CD4-positive, alpha-beta T cell (primary cell): ENCODE measurements around the gene DENND1A. TPM values are rescaled to one million over a fixed set of nuclear protein-coding genes. Genes with fewer than 3 reads are reported as not detected.
A peak's percentile ranks its signal among the peaks of the same experiment; 100 is the strongest.
"Not testable (repeated sequence)": the region's sequence is repeated elsewhere in the genome, so short reads cannot be mapped to it uniquely, and the experiment has no call there.

Experiments
- ATAC-seq: fragments of 200-7000 bp; cut with Tn5 transposase; one replicate; pipeline ENCODE4 v1.10.0; 2022; ENCODE audit warnings: mild to moderate bottlenecking; ENCODE audit not compliant: poor library complexity
- CTCF ChIA-PET: fragments of 350-600 bp; sonication (Branson Sonifier 250); formaldehyde crosslinking; loops from one replicate; lab custom pipeline; 2021; ENCODE audit warnings: antibody characterized with exemption, inconsistent platforms; lab: Charles Lee
- POLR2A ChIA-PET: fragments of 350-600 bp; sonication (Branson Sonifier 250); formaldehyde crosslinking; loops from one replicate; lab custom pipeline; 2021; ENCODE audit warnings: antibody characterized with exemption, inconsistent platforms; lab: Charles Lee
- DNase-seq, 14 experiments: peaks; one replicate each; pipeline ENCODE4 v3.0.0-alpha.2; 2013 to 2020; ENCODE audit warnings: mixed read lengths in 2 of 14
- H3K27ac ChIP-seq, 2 donors: one replicate each; pipeline versions ENCODE4 v1.5.1 to v1.7.0; 2013; ENCODE audit warnings: low read length in 2 of 2, low read depth in 1 of 2, mild to moderate bottlenecking in 1 of 2
- H3K27me3 ChIP-seq, 2 experiments: 1 replicate in 1 of 2; 2 replicates in 1 of 2; pipeline versions ENCODE4 v1.6.1 to v1.7.0; 2013; ENCODE audit warnings: low read length in 2 of 2, control low read depth in 1 of 2, mild to moderate bottlenecking in 1 of 2, moderate library complexity in 1 of 2; ENCODE audit not compliant: insufficient read depth in 2 of 2, control insufficient read depth in 1 of 2
- H3K36me3 ChIP-seq: one replicate; pipeline ENCODE4 v1.6.1; 2013; ENCODE audit warnings: low read length, control low read depth; ENCODE audit not compliant: insufficient read depth
- H3K4me1 ChIP-seq: one replicate; pipeline ENCODE4 v1.6.1; 2013; ENCODE audit warnings: low read length, control low read depth; ENCODE audit not compliant: insufficient read depth
- H3K4me3 ChIP-seq: one replicate; pipeline ENCODE4 v1.5.1; 2013; ENCODE audit warnings: mild to moderate bottlenecking, low read length, moderate library complexity
- H3K9me3 ChIP-seq, 2 experiments: 1 replicate in 1 of 2; 2 replicates in 1 of 2; pipeline versions ENCODE4 v1.6.1 to v1.7.0; 2013; ENCODE audit warnings: low read length in 2 of 2, mild to moderate bottlenecking in 2 of 2, control low read depth in 1 of 2, moderate library complexity in 1 of 2; ENCODE audit not compliant: control insufficient read depth in 1 of 2, insufficient read depth in 1 of 2
- H3K27ac Mint-ChIP-seq: one replicate; pipeline ENCODE4 v1.8.0; 2020; ENCODE audit warnings: mixed read lengths
- H3K27me3 Mint-ChIP-seq: one replicate; pipeline ENCODE4 v1.8.0; 2021; ENCODE audit warnings: mixed read lengths
- H3K36me3 Mint-ChIP-seq: one replicate; pipeline ENCODE4 v1.8.0; 2021; ENCODE audit warnings: low read depth, mixed read lengths
- H3K4me1 Mint-ChIP-seq: one replicate; pipeline ENCODE4 v1.8.0; 2021; ENCODE audit warnings: low read depth, mixed read lengths
- H3K4me3 Mint-ChIP-seq: one replicate; pipeline ENCODE4 v1.8.0; 2020; ENCODE audit warnings: mild to moderate bottlenecking, mixed read lengths
- H3K9me3 Mint-ChIP-seq: one replicate; pipeline ENCODE4 v1.8.0; 2020; ENCODE audit warnings: mixed read lengths
- CTCF ChIP-seq: fragments of 200-600 bp; IDR thresholded peaks from one replicate; pipeline ENCODE4 v1.8.0; 2022; ENCODE audit warnings: antibody characterized with exemption, mild to moderate bottlenecking
- intact Hi-C, 2 experiments: fragments of 100-400 bp; cut with DNase I in 1 of 2; cut with micrococcal nuclease in 1 of 2; formaldehyde crosslinking; loops; one replicate each; pipeline versions ENCODE4 v1.15.1 to v1.9.0; 2023 to 2025; cut with DNase I, micrococcal nuclease
- polyA plus RNA-seq, 2 donors: library from polyadenylated mRNA; unstranded; fragments of 120-200 nt; gene quantifications; one replicate each; pipeline ENCODE4 v1.2.1, GENCODE V29; 2013
- total RNA-seq, 174 experiments: library from RNA in 2 of 174; stranded (reverse) in 2 of 174; gene quantifications; one replicate each; pipeline ENCODE4 v1.2.3 and lab custom pipeline; 2021 to 2026

The DENND1A gene
- total RNA-seq (10 to 100 TPM; 20.0 to 20.6 TPM), total RNA-seq (lab: John Stamatoyannopoulos, UW) (5.8 to 31.3 (median 17.5) reads per million in 172 experiments)
- polyA plus RNA-seq (2013, experiment 1 of 2), result 9.5 TPM
- 12.2 TPM for polyA plus RNA-seq (2013, experiment 2 of 2)

- TF ChIP-seq CTCF, result no peak
- H3K4me1 Mint-ChIP-seq, result peaks cover 36% of the 10 kb centered on the region
- intact Hi-C loops, result loop anchor here (5.0 to 10.0 kb wide), 3 partner anchors 65 to 1835 kb away; partner anchors contain the start of genes STRBP (in 1 of the 2) and TTLL11 (in 1 of the 2)
- Histone ChIP-seq H3K4me1 (peaks cover 21% of the 10 kb centered on the region), H3K4me3 (peak within 1 kb of the TSS; percentile 77), H3K36me3 (no peaks in the 10 kb centered on the region), H3K9me3 (no peaks in the 10 kb centered on the region), H3K27ac (peak within 1 kb of the TSS in 1 of 2 donors; percentile 34), H3K27me3 (no peaks in the 10 kb centered on the region)
- ChIA-PET POLR2A (no interaction called here), CTCF (no interaction called here)
- H3K9me3 Mint-ChIP-seq, result no peaks in the 10 kb centered on the region
- no peaks in the 10 kb centered on the region for H3K27me3 Mint-ChIP-seq
- peaks cover 7% of the 10 kb centered on the region for H3K36me3 Mint-ChIP-seq
- ATAC-seq (peak; percentile 91), DNase-seq (peak; percentile 76 to 94 (median 85))
- peak within 1 kb of the TSS; percentile 99 for H3K4me3 Mint-ChIP-seq
- H3K27ac Mint-ChIP-seq, result peak within 1 kb of the TSS; percentile 80
Measured at GRCh38 chr9:123929870-123930831, at the start of gene DENND1A. DENND1A (minus strand) TSS chr9:123930126; CDS start chr9:123929905, 221 bp downstream.

- Mint-ChIP-seq H3K27ac (no peak overlapping the region), H3K36me3 (no peaks in the 10 kb centered on the region), H3K4me3 (no peak overlapping the region), H3K9me3 (no peaks in the 10 kb centered on the region), H3K4me1 (no peaks in the 10 kb centered on the region), H3K27me3 (peaks cover 34% of the 10 kb centered on the region)
- Histone ChIP-seq H3K27ac (no peak overlapping the region), H3K4me3 (no peak overlapping the region), H3K36me3 (no peaks in the 10 kb centered on the region), H3K9me3 (peaks cover 0 to 4% of the 10 kb centered on the region in 2 experiments), H3K4me1 (no peaks in the 10 kb centered on the region), H3K27me3 (peaks cover 4 to 8% of the 10 kb centered on the region in 2 experiments)
- CTCF ChIA-PET, result no interaction called here
- DNase-seq, result no peak
- no peak for ATAC-seq
- intact Hi-C loops, result no loop called here
- POLR2A ChIA-PET, result no interaction called here
- no peak for TF ChIP-seq CTCF
Measured at GRCh38 chr9:123978981-123979380, 49.1 kb upstream of the DENND1A start.

- H3K27ac Mint-ChIP-seq, POLR2A ChIA-PET, H3K4me3 Mint-ChIP-seq, H3K9me3 ChIP-seq, H3K4me1 Mint-ChIP-seq, H3K9me3 Mint-ChIP-seq, H3K27me3 ChIP-seq, H3K36me3 Mint-ChIP-seq, CTCF ChIA-PET, intact Hi-C loops, H3K36me3 ChIP-seq, H3K4me1 ChIP-seq, H3K4me3 ChIP-seq, ATAC-seq, H3K27ac ChIP-seq, DNase-seq: not testable (repeated sequence)
- peaks cover 33% of the 10 kb centered on the region for H3K27me3 Mint-ChIP-seq
Measured at GRCh38 chr9:123976579-123976978, 46.7 kb upstream of the DENND1A start.
